T-helper 2 cell (primary cell): ENCODE measurements around the gene DPAGT1.

Experiments used
- DNase-seq, 5 experiments: peaks; one replicate each; pipeline versions ENCODE4 v3.0.0 to v3.0.0-alpha.2; 2012 to 2022

The DPAGT1 gene

DNA sequence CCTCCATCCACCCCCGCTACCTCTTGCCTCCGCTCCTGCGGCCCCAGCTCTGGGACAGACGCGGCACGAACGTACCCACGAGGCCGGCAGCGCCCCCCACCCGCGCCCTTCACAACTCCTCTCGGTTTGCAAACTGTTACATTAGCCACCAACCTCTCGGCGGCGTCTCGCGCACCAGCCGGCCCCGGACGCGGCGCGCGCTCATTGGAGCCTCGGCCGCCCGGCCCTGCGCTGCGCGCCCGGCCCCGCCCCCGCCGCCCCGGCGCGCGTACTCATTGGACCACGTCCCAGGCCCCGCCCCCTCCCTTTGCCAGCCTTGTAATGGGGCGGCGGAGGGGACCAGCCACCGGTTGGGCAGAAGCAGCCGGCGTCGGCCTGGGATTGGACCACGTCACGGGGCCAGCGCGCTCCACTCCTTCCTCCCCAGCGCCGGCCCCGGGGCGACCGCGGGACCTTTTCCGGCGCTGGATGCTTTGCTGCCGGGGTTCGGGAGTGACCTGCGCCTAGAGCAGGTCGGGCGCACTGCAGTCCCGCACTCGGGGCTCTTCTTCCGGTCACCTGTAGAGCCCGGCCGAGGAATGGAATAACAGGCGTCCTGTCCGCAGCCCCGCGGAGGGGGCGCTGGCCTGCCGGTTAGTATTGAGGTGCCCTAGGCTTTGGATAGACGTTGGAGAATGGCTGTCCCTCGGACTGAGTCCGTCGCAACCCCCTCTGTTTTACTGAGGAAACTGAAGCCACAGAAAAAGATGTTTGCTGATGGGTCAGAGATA lies 44.5 kb downstream of the DPAGT1 start, which contains the start of gene HYOU1:
Gene HYOU1, minus strand, starts transcription at position 206 of the 770 bp plus-strand sequence. CDS start 1,045 bp downstream, outside the sequence.
- peak; percentile 98 to 99 (median 98) for DNase-seq

GRCh38 chr11:119056421-119056999 lies 45.1 kb downstream of the DPAGT1 start:
- peak; percentile 25 to 58 (median 50) for DNase-seq

DNA sequence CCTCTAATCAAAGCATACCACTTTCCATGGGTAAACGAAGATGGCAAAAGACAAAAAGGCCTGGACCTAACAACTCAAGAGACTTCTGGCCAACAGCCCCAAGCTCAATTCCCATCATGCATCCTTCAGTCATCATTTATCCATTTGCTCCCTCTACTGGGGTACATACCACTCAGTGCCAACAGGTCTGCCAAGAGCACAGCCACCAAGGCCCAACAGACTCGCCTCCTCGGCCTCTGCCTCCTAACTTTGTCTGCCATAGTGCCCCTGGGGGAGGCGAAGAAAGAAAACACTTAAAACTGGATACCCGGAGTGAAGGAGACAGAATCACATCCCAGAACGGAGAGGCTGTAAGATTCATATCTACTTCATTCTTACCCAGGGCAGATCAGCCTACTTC lies 45.8 kb downstream of the DPAGT1 start:
- DNase-seq: peak in 1 of 5 experiments; percentile 62

- no peak for DNase-seq
Observed at GRCh38 chr11:119054418-119054817, 47.2 kb downstream of the DPAGT1 start.

- no peak for DNase-seq
Observed at GRCh38 chr11:119052163-119052814, 49.4 kb downstream of the DPAGT1 start.

DNA sequence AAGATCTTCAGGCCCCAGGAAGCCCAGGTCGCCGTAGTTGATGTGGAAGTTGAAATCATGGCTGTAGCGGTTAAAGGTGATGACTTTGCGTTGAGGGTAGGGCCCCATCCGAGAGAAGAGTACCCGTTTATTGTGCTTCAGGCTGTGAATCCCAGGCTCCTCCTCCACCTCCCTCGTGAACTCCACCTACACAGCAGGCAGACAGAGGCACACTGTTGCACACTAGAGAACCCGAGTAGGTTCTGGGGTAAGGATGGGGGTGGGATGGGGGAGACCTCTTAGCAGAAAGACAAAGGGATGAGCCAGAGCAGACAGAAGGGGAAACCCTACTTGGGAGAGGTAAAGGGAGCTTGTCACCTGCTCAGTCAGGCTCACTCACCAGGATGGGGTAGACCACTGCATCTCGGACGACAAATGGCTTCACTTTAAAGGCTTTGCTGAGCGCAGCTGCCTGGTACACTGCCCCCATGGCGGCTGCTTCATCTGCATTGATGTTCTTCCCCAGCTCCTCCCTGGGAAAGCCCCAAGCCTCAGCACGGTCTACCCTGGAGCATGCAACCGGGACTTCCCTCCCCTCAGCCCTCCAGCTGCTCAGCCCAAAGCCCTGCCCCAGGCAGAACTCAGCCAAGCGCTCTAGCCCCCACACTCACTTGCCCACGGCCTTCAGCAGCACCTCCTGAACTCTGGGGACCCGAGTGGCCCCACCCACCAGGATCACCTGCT lies 50.1 kb downstream of the DPAGT1 start:
- DNase-seq: peak in 3 of 5 experiments; percentile 20 to 35 (median 21)

- no peak for DNase-seq
Observed at GRCh38 chr11:119049081-119049480, 52.6 kb downstream of the DPAGT1 start.

DNA sequence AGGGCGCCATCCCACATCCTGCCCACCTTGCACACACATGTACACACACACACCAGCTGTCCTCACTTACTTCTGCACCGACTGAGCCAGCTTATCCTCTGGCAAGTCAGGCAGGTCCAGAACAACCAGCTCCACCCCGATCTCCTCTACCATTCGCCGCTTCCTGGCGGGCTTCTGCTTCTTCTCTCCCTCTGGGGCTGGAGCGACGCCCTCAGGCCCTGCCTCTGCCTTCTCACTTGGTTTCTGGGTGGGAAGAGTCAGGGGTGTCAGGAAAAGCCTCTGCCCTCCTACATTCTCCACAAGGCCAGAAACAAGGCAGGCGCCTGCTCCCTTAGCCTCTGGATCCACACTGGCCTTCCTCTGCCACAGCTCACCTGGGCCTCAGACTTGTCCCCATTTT lies 53.0 kb downstream of the DPAGT1 start:
- no peak for DNase-seq

DNA sequence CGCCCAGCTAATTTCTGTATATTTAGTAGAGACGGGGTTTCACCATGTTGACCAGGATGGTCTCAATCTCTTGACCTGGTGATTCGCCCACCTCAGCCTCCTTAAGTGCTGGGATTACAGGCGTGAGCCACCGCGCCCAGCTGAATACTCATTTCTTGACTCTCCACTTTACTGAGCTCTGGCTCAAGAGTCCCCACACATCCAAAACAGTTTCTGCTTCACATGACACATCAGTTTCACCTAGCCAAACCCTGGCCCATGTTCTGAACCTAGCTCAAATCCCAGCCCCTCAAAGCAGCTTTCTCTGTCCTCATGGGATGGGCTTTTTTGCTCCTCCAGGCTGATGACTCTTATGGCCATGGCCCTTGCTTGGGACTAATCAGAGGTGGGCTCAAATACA lies 54.4 kb downstream of the DPAGT1 start:
- DNase-seq: no peak
